Glutamatergic neuron (in vitro differentiated cells): Measurements from ENCODE around the gene NUCB2. TPM values are rescaled to one million over a fixed set of nuclear protein-coding genes. Genes with fewer than 3 reads are reported as not detected.
"Not testable (repeated sequence)": the region's sequence is repeated elsewhere in the genome, so short reads cannot be mapped to it uniquely, and the experiment has no call there.

Experiments used
- DNase-seq: peaks from one replicate; pipeline ENCODE4 v3.0.0; 2022
- H3K27ac Mint-ChIP-seq: one replicate; pipeline ENCODE4 v1.8.0; 2020; ENCODE audit warnings: mild to moderate bottlenecking, mixed read lengths, inconsistent platforms; ENCODE audit not compliant: unreplicated experiment
- H3K27me3 Mint-ChIP-seq: one replicate; pipeline ENCODE4 v1.8.0; 2020; ENCODE audit warnings: mild to moderate bottlenecking, moderate library complexity, mixed read lengths, inconsistent platforms; ENCODE audit not compliant: unreplicated experiment
- H3K36me3 Mint-ChIP-seq: one replicate; pipeline ENCODE4 v1.8.0; 2020; ENCODE audit warnings: mild to moderate bottlenecking, mixed read lengths, inconsistent platforms; ENCODE audit not compliant: unreplicated experiment
- H3K4me1 Mint-ChIP-seq: one replicate; pipeline ENCODE4 v1.8.0; 2020; ENCODE audit warnings: mild to moderate bottlenecking, low read depth, mixed read lengths, inconsistent platforms; ENCODE audit not compliant: unreplicated experiment
- H3K4me3 Mint-ChIP-seq: one replicate; pipeline ENCODE4 v1.8.0; 2020; ENCODE audit warnings: mild to moderate bottlenecking, mixed read lengths, inconsistent platforms; ENCODE audit not compliant: unreplicated experiment
- H3K9me3 Mint-ChIP-seq: one replicate; pipeline ENCODE4 v1.8.0; 2020; ENCODE audit warnings: mild to moderate bottlenecking, moderate library complexity, mixed read lengths, inconsistent platforms; ENCODE audit not compliant: unreplicated experiment
- long read RNA-seq: library from polyadenylated mRNA; unstranded; transcript quantifications from one replicate; pipeline ENCODE4 v2.0.0, GENCODE V29; 2020; ENCODE audit not compliant: unreplicated experiment
- total RNA-seq: library from RNA; stranded (reverse); fragmentation: NEBNext Ultra II Directional; extraction: Animal tissue kit (Norgen Biotek cat#: 25700); gene quantifications from one replicate; pipeline ENCODE4 v1.2.1, GENCODE V29; 2021; ENCODE audit not compliant: unreplicated experiment
- TF ChIP-seq, protein P1 (sequence below): fragments of 200-600 bp; sonication (generic); IDR thresholded peaks from one replicate; pipeline ENCODE4 v1.5.0; 2021; ENCODE audit not compliant: partially characterized antibody, unreplicated experiment

The NUCB2 gene
- 11.5 TPM for total RNA-seq
- long read RNA-seq, partial matches to known transcripts = 2 of 4 reads
- long read RNA-seq, other reads (novel, unspliced or antisense) = 2 of 4 reads

DNA sequence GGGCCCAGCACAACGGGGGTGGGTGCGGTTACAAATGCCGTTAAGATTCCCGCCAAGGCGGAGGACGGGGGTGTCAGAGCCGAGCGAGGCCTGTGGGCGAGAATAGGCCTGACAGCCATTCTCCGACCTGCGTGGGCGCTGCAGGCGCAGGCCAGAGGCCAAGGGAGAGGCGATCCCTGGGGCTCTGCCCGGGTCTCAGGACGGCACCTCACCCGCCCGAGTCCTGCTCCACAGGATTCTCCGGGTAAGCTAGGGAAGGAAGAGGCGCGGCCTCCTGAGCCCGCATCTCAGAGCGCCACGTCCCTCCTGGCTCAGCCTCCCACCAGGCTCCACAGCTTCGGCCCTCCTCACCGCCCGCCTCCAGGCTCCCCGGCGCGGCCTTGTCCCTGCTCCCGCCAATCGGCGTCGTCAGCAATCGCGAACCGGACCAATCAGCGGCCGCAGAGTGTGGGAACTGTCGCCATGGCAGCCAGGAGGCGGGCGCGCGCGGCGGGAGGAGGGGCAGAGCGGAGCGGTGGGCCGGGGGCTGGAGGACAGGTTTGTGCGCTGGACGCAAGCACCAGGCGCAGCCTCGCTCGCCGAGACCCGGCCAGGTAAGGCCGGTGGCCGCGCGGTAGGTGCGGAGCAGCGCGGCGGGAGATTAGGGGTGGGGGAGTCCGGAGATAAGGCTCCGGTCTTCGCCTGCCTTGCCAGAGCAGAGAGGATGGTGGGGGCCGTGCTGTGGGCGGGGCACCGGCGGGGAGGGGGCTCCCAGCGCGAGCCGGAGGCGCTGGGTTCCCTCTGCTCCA is at the start of gene NUCB2:
TSS of gene NUCB2 (plus strand) at position 504 of the 788 bp plus-strand sequence. CDS start 18,585 bp downstream, outside the sequence.
- H3K4me3 Mint-ChIP-seq = peak within 1 kb of the TSS; percentile 89
- no peaks in the 10 kb centered on the region for H3K36me3 Mint-ChIP-seq
- peak within 1 kb of the TSS; percentile 79 for H3K27ac Mint-ChIP-seq
- peaks cover 2% of the 10 kb centered on the region for H3K4me1 Mint-ChIP-seq
- no peaks in the 10 kb centered on the region for H3K27me3 Mint-ChIP-seq
- peaks cover 2% of the 10 kb centered on the region for H3K9me3 Mint-ChIP-seq
- DNase-seq = peak; percentile 99
- TF ChIP-seq, protein P1, sequence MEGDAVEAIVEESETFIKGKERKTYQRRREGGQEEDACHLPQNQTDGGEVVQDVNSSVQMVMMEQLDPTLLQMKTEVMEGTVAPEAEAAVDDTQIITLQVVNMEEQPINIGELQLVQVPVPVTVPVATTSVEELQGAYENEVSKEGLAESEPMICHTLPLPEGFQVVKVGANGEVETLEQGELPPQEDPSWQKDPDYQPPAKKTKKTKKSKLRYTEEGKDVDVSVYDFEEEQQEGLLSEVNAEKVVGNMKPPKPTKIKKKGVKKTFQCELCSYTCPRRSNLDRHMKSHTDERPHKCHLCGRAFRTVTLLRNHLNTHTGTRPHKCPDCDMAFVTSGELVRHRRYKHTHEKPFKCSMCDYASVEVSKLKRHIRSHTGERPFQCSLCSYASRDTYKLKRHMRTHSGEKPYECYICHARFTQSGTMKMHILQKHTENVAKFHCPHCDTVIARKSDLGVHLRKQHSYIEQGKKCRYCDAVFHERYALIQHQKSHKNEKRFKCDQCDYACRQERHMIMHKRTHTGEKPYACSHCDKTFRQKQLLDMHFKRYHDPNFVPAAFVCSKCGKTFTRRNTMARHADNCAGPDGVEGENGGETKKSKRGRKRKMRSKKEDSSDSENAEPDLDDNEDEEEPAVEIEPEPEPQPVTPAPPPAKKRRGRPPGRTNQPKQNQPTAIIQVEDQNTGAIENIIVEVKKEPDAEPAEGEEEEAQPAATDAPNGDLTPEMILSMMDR = no peak

DNA sequence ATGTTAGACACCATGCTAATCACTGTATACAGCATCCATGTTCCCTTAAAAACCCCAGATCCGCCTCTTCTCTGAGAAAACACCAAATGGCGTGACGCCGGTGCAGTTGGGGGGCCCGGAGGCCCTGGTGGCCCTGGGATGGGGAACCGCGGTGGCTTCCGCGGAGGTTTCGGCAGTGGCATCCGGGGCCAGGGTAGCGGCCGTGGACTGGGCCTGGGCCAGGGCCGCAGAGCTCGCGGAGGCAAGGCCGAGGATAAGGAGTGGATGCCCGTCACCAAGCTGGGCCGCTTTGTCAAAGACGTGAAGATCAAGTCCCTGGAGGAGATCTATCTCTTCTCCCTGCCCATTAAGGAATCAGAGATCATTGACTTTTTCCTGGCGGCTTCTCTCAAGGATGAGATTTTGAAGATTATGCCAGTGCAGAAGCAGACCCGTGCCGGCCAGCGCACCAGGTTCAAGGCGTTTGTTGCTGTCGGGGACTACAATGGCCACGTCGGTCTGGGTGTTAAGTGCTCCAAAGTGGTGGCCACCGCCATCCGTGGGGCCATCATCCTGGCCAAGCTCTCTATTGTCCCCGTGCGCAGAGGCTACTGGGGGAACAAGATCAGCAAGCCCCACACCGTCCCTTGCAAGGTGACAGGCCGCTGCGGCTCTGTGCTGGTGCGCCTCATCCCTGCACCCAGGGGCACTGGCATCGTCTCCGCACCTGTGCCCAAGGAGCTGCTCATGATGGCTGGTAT is 48.2 kb upstream of the NUCB2 start:
- H3K27me3 Mint-ChIP-seq, H3K9me3 Mint-ChIP-seq, DNase-seq, H3K27ac Mint-ChIP-seq, H3K4me3 Mint-ChIP-seq, H3K36me3 Mint-ChIP-seq, H3K4me1 Mint-ChIP-seq: not testable (repeated sequence)

DNA sequence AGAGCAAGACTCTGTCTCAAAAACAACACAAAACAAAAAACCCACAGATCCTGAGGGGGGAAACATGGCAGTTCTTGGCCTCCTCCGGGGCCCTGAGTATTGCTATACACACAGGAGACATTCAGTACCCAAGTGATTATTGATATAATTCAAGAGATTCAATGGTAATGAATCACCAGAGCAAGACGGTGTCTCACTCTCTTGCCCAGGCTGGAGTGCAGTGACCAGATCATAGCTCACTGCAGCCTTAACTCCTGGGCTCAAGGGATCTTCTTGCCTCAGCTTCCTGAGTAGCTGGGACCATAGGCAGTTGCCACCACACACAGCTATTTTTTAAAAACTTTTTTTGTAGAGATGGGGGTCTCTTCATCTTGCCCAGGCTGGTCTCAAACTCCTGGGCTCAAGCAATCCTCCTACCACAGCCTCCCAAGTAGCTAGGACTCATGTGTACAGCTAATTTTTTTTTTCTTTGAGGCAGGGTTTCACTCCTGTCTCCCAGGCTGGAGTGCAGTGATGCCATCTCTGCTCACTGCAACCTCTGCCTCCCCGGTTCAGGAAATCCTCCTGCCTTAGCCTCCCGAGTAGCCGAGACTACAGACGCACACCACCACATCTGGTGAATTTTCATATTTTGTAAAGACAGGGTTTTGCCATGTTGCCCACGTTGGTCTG is 46.9 kb upstream of the NUCB2 start:
- DNase-seq = no peak
- Mint-ChIP-seq H3K36me3 (no peaks in the 10 kb centered on the region), H3K27ac (no peak overlapping the region), H3K4me1 (no peaks in the 10 kb centered on the region), H3K27me3 (no peaks in the 10 kb centered on the region), H3K9me3 (no peaks in the 10 kb centered on the region), H3K4me3 (no peak overlapping the region)
- TF ChIP-seq, protein P1 = no peak

DNA sequence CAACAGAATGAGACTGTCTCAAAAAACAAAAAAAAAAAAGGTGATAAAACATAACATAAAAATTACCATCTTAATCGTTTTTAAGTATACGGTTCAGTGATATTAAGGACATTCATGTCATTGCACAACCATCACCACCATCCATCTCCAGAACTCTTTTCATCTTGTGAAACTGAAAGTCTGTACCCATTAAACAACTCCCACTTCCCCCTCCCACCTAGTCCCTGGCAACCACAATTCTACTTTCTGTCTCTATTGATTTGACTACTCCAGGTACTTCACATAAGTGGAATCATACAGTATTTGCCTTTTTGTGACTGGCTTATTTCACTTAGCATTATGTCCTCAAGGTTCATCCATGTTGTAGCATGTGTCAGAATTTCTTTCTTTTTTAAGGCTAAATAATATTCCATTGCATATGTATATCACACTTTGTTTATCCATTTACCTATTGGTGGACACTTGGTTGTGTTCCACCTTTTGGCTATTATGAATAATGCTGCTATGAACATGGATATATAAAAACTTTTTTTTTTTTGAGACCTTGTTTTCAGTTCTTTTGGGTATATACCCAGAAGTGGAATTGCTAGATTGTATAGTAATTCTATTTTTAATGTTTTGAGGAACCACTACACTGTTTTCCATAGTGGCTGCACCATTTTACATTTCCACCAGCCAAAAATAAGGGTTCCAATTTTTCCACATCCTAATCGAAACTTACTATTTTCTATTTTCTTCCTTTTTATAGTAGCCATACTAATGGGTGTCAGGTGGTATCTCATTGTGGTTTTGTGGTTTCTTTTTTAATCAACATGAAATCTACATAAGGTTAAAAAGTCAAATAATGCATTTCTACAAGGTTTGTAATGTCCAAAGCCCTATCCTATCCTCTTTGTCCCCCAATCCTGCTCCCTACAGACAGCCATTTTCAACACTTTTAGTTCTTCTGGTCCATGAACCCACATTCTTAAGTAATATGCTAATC is 45.4 kb upstream of the NUCB2 start:
- H3K9me3 Mint-ChIP-seq = no peaks in the 10 kb centered on the region
- H3K4me1 Mint-ChIP-seq = no peaks in the 10 kb centered on the region
- H3K27ac Mint-ChIP-seq = no peak overlapping the region
- DNase-seq = no peak
- no peak overlapping the region for H3K4me3 Mint-ChIP-seq
- H3K27me3 Mint-ChIP-seq = no peaks in the 10 kb centered on the region
- H3K36me3 Mint-ChIP-seq = no peaks in the 10 kb centered on the region
- TF ChIP-seq, protein P1 = no peak
